Retinal pigment epithelial cell (primary cell): ENCODE data around the gene DLGAP1.

Experiments used
- DNase-seq: peaks from one replicate; pipeline ENCODE4 v3.0.0-alpha.2; 2010; ENCODE audit warnings: low read depth
- H3K4me3 ChIP-seq: 2 replicates; pipeline ENCODE4 v1.5.1; 2011; ENCODE audit warnings: mild to moderate bottlenecking, low read length, control low read depth, moderate library complexity
- CTCF ChIP-seq: conservative IDR thresholded peaks from 2 replicates; pipeline ENCODE4 v1.5.1; 2011; ENCODE audit warnings: low read depth, low read length, control low read depth, inconsistent platforms

Gene DLGAP1

GRCh38 chr18:3861495-3861894 lies 593.6 kb downstream of the DLGAP1 start:
- no peak overlapping the region for H3K4me3 ChIP-seq
- no peak for DNase-seq
- TF ChIP-seq CTCF = no peak

- TF ChIP-seq CTCF = no peak
- DNase-seq = no peak
- H3K4me3 ChIP-seq = no peak overlapping the region
Measured at GRCh38 chr18:3857544-3857943, 597.6 kb downstream of the DLGAP1 start.

DNA sequence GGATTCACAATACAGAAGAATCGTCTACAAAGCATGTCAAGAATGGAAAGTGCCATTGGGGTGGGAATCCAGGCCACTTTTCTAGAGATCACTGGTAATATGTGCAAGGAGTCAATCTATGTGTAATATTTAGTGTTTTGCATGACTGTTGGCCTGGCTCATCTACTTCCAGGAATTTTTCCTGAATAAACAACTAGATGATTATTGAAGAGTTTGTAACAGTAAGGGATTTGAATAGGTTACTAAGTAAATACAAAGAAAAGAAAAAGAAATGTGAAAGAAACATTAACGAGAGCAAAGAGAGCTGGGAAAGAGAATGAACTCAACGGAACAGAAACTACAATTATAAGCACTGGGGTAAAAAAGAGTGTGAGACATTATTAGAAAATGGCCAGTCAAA lies 599.1 kb downstream of the DLGAP1 start:
- H3K4me3 ChIP-seq = no peak overlapping the region

DNA sequence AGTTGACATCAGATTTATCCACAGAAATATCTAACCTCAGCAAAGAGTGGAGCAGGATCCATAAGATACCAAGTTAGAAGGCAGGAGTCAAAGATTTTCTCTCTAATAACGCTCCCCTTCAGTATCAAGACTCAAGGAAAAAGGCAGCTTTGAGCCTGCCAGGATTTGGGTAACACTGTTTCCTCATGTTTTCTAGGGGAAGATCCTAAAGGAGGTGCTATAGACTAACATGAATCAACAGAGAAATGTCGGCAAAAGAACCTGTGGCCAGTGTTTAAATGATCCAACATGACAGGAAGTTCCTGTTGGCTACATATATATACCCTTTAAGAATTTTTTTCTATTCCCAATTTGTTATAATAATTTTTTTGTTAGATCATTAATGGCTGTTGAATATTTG lies 602.8 kb downstream of the DLGAP1 start:
- no peak overlapping the region for H3K4me3 ChIP-seq
- no peak for TF ChIP-seq CTCF
- DNase-seq = no peak

More for the DNA sequence above, 599.1 kb downstream of the DLGAP1 start:
- no peak for DNase-seq
- no peak for TF ChIP-seq CTCF

GRCh38 chr18:3851159-3851558 lies 603.9 kb downstream of the DLGAP1 start:
- no peak for DNase-seq
- TF ChIP-seq CTCF = no peak

DNA sequence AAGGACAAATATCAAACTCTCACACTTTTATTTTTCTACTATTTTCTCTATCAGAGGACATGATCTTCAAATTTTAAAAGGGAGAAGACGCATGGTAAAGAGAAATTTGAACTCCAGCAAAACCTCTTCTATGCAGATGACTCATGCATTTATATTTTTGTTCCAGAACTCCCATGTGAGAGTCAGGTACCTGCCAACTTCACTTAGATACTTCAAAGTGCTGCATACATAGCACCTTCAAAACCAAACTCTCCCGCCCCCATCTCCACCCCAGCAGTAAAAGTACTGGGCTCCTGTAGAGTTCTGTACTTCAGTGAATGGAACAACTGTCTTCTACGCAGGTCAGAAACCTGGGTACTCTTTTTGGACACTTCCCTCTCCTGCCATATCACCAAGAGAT lies 606.8 kb downstream of the DLGAP1 start:
- TF ChIP-seq CTCF = no peak

More at GRCh38 chr18:3851159-3851558, 603.9 kb downstream of the DLGAP1 start:
- H3K4me3 ChIP-seq = no peak overlapping the region

GRCh38 chr18:3845161-3845560 lies 609.9 kb downstream of the DLGAP1 start:
- no peak overlapping the region for H3K4me3 ChIP-seq
- no peak for TF ChIP-seq CTCF
- DNase-seq = no peak

More for the DNA sequence above, 606.8 kb downstream of the DLGAP1 start:
- no peak for DNase-seq
- H3K4me3 ChIP-seq = no peak overlapping the region
